Bronchus fibroblast of lung (primary cell): ENCODE measurements around the gene CPNE7. TPM values are rescaled to one million over a fixed set of nuclear protein-coding genes. Genes with fewer than 3 reads are reported as not detected.

Experiments
- total RNA-seq: library from RNA; depleted of rRNA; stranded (reverse); fragments of >200 nt; gene quantifications from 2 replicates; pipeline ENCODE4 v1.2.3, GENCODE V29; 2015

Gene CPNE7
- total RNA-seq = 34.2 and 41.4 TPM in 2 replicates

GRCh38 chr16:89575247-89576152 is at the start of gene CPNE7:
CPNE7 (plus strand) TSS chr16:89575758; CDS start chr16:89575898, 140 bp downstream.

DNA sequence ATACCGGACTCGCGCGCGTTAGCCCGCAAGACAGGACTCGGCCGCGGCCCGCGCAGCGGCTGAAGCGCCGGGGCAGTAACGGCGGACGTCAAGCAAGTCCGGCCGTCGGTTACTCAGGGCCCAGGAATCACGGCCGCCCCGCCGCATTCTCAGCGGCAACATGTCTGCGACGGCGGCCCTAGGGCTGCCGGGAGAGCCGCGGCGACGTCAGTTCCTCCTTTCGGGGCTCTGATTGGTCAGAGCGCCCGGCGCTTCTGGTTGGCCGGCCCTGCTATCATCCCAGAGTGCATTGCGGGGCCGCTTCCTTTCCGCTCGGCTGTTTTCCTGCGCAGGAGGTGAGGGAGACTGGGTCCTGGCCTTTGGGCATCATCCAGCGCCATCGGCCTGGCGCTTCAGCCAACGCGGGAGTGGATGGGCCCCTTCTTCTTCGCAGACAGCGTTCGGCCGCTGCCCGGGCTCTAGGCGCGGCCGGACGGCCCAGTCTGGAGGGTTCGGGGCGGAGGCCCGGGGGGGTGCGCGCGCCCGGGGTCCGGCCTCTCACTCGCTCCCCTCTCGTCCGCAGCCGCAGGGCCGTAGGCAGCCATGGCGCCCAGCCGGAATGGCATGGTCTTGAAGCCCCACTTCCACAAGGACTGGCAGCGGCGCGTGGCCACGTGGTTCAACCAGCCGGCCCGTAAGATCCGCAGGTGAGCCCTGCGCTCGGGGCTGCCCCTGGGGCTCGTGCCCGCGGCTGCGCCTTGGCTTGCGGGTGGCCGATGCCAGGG is 15.0 kb upstream of the CPNE7 start, which contains the start of gene RPL13:
RPL13 (plus strand) TSS at position 305 of the 764 bp plus-strand sequence; CDS start at position 583, 278 bp downstream.

GRCh38 chr16:89613231-89613953 is 37.8 kb downstream of the CPNE7 start, which contains the start of gene DPEP1:
DPEP1 (plus strand) TSS chr16:89613642; CDS start chr16:89630411, 16,769 bp downstream.

Other genes with a start within 250 kb of the CPNE7 start
- gene ANKRD11, start 85.2 kb upstream of the CPNE7 start, total RNA-seq = 41.5 and 45.4 TPM in 2 replicates
- gene SPG7, start 67.4 kb upstream of the CPNE7 start, total RNA-seq = 111 and 145 TPM in 2 replicates
- gene RPL13, start 15.1 kb upstream of the CPNE7 start, total RNA-seq = 6,637 and 6,795 TPM in 2 replicates
- 0.15 and 0.34 TPM in 2 replicates for gene DPEP1, start 37.9 kb downstream of the CPNE7 start, total RNA-seq
- 76.0 and 87.0 TPM in 2 replicates for gene CHMP1A, start 82.0 kb downstream of the CPNE7 start, total RNA-seq
- 5.1 and 7.4 TPM in 2 replicates for gene SPATA33, start 82.1 kb downstream of the CPNE7 start, total RNA-seq
- 51.0 and 65.1 TPM in 2 replicates for gene CDK10, start 110.9 kb downstream of the CPNE7 start, total RNA-seq
- 5.6 and 6.1 TPM in 2 replicates for gene SPATA2L, start 125.9 kb downstream of the CPNE7 start, total RNA-seq
- gene VPS9D1, start 145.1 kb downstream of the CPNE7 start, total RNA-seq = 8.5 and 9.6 TPM in 2 replicates
- gene ZNF276, start 145.8 kb downstream of the CPNE7 start, total RNA-seq = 6.8 and 9.9 TPM in 2 replicates
- 21.4 and 32.6 TPM in 2 replicates for gene FANCA, start 240.9 kb downstream of the CPNE7 start, total RNA-seq